Measurements from ENCODE around the gene GUCY1A1. TPM values are rescaled to one million over a fixed set of nuclear protein-coding genes. Genes with fewer than 3 reads are reported as not detected.

The GUCY1A1 gene
- total RNA-seq, 4 donors from 2014 or later: 50.3 to 73.7 (median 57.8) TPM

DNA sequence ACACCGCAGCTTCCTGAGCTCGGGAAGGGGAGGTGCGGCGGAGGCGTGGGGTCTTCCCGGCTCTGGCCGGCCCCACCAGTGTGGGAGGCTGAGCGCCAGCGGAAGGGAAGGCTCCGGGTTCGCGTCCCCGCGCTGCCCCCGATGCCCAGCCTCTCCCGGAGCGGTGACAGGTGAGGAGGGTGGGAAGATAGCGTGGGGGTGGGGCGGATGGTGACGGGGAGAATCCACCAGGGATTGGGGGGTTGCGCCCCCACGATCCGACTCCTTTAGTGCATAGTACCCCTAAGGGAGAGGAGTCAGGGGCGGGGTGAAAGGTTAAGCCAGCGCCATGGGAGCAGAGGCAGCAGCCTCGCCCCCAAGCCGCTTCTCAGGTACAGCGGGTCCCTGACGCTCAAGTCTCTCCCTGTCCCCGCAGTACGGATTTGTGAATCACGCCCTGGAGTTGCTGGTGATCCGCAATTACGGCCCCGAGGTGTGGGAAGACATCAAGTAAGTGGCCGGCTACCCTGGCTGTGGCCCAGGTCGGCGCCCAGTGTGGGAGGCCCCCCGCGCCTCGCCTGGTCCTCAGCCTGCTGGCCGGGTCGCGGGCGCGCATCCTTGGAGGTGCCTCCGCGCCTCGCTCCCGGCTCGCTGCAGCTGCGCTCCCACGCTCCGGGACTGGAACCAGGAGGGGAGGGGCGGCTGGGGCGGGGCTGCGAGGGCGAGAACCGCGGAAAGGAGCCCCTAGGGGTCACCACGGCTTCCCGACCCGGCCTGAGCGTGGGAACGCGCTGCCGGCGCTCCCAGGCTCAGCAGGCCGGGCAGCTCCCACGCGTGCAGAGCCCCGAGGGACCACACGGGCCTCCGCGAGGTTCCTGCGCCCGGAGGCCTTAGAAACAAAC, 93.0 kb downstream of the GUCY1A1 start:
- H3K36me3 ChIP-seq: no peaks in the 10 kb centered on the region
- H3K27ac ChIP-seq (replicated peaks in 1 of 4): peak overlapping the region; percentile 88 to 95 (median 90)
- no peak for DNase-seq (ENCODE audit: extremely low spot score)
- no peaks in the 10 kb centered on the region for H3K9me3 ChIP-seq
- WGBS: 3% methylated on average over 22 of the region's 77 CpGs
- peak overlapping the region; percentile 68 to 91 (median 76) for H3K4me3 ChIP-seq
- H3K27me3 ChIP-seq: no peaks in the 10 kb centered on the region
- intact Hi-C loops (cut with DNase I): loop anchor here (10.0 kb wide), 1 partner anchor 235 kb away; no protein-coding TSS in a partner anchor
- peaks cover 3 to 44% (median 37%) of the 10 kb centered on the region in 4 donors for H3K4me1 ChIP-seq
- TF ChIP-seq POLR2A (IDR thresholded peaks at IDR 0.05; ENCODE audit: low read depth) (no peak), POLR2AphosphoS5 (IDR thresholded peaks at IDR 0.05) (peak in 1 of 2 donors; percentile 63)
- TF ChIP-seq, protein P1, sequence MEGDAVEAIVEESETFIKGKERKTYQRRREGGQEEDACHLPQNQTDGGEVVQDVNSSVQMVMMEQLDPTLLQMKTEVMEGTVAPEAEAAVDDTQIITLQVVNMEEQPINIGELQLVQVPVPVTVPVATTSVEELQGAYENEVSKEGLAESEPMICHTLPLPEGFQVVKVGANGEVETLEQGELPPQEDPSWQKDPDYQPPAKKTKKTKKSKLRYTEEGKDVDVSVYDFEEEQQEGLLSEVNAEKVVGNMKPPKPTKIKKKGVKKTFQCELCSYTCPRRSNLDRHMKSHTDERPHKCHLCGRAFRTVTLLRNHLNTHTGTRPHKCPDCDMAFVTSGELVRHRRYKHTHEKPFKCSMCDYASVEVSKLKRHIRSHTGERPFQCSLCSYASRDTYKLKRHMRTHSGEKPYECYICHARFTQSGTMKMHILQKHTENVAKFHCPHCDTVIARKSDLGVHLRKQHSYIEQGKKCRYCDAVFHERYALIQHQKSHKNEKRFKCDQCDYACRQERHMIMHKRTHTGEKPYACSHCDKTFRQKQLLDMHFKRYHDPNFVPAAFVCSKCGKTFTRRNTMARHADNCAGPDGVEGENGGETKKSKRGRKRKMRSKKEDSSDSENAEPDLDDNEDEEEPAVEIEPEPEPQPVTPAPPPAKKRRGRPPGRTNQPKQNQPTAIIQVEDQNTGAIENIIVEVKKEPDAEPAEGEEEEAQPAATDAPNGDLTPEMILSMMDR (IDR thresholded peaks at IDR 0.05): peak in 1 of 3 experiments; percentile 38

DNA sequence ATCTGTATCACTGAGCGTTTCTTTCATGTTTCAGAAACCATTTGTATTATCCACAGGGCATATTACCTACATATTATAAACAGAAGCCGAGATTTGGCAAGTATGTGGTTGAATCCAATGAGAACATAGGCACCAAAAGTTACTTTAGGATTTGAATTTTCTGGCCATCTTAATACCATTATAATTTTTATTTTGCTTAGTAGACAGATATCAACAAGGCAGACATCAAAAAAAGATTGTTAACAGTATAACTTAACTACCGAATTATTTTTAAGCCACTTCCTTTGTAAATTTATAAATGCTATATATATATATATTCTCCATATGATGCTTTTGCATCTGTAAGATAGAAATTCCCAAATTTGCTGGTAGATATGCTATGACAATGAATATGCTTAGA, 94.4 kb downstream of the GUCY1A1 start:
- intact Hi-C loops (cut with DNase I): no loop called here
- Histone ChIP-seq H3K9me3 (no peaks in the 10 kb centered on the region), H3K27ac (replicated peaks in 1 of 4) (peak overlapping the region in 2 of 4 donors; percentile 88), H3K36me3 (no peaks in the 10 kb centered on the region), H3K4me1 (peaks cover 3 to 57% (median 38%) of the 10 kb centered on the region in 4 donors), H3K27me3 (no peaks in the 10 kb centered on the region), H3K4me3 (peak overlapping the region in 3 of 4 donors; percentile 74 to 91 (median 78))
- no peak for DNase-seq (ENCODE audit: extremely low spot score)
- no peak for TF ChIP-seq POLR2A (IDR thresholded peaks at IDR 0.05; ENCODE audit: low read depth)
- WGBS: 77% methylated on average over 3 of the region's 3 CpGs

DNA sequence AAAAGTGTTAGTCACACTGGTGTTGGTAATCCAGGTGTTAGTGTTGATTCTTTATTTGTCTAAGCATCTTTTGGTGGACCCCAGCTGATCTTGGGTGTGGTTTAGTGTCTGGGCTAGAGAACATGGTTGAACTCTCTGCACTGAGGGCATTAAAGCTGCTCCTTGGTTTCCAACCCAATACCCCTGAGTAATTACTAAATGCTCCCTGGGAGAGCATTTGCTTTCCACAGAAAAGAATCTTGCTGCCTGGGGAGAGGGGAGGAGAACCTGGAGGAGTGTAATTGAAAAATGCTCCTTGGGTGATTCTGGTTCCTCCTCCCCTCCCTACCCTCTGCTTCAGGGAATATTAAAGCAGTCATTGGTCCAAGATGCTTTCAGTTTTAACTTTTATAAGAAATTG, 95.3 kb downstream of the GUCY1A1 start:
- Histone ChIP-seq H3K4me3 (no peak overlapping the region), H3K27me3 (no peaks in the 10 kb centered on the region), H3K9me3 (no peaks in the 10 kb centered on the region), H3K27ac (replicated peaks in 1 of 4) (peak overlapping the region; percentile 32 to 50 (median 38)), H3K36me3 (no peaks in the 10 kb centered on the region), H3K4me1 (peaks cover 3 to 62% (median 38%) of the 10 kb centered on the region in 4 donors)
- no peak for DNase-seq (ENCODE audit: extremely low spot score)
- no peak for TF ChIP-seq EP300 (IDR thresholded peaks at IDR 0.05)
- TF ChIP-seq POLR2A (IDR thresholded peaks at IDR 0.05; ENCODE audit: low read depth): no peak
- TF ChIP-seq, protein P1 (IDR thresholded peaks at IDR 0.05): no peak
- TF ChIP-seq POLR2AphosphoS5 (IDR thresholded peaks at IDR 0.05): no peak
- intact Hi-C loops (cut with DNase I): no loop called here

DNA sequence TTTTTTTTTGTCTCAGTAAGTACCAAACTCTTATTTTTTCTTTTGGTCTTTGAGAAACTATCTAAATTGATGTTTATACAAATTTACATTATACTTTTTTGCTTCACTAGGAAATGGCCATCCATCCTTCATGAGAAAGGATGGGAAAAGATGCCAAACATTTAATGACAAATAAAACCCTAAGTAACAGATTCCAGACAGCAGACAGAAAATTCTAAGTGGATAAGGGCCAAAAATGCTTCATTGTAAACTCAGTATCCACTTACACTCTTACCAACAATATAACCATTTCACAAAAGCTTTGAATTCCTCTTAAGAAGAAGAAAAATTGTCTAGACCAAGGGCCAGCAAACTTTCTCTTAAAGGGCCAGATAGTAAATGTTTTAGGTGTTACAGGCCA, 95.7 kb downstream of the GUCY1A1 start:
- intact Hi-C loops (cut with DNase I): no loop called here
- Histone ChIP-seq H3K27me3 (no peaks in the 10 kb centered on the region), H3K36me3 (no peaks in the 10 kb centered on the region), H3K9me3 (no peaks in the 10 kb centered on the region), H3K4me1 (peaks cover 3 to 62% (median 38%) of the 10 kb centered on the region in 4 donors), H3K4me3 (no peak overlapping the region), H3K27ac (replicated peaks in 1 of 4) (peak overlapping the region in 3 of 4 donors; percentile 32 to 50 (median 41))
- TF ChIP-seq, protein P1 (IDR thresholded peaks at IDR 0.05): no peak
- no peak for TF ChIP-seq POLR2AphosphoS5 (IDR thresholded peaks at IDR 0.05)
- DNase-seq (ENCODE audit: extremely low spot score): no peak

DNA sequence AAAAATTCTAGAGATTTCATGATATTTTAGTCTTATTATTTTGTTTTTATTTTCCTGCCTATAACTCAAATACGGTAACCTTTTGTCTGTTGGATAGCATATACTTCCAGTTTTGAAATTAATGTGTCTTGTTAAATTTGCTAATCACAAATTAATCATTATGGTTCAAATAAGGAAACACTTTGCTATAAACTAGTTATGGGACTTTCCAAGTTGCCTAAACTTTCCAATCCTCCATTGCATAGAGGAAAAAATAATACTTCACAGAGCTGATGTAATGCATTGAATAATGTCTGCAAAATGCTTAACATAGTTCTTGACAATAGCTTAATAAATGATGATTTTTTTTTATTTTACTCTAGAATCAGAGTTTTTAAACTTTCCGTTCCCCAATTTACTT, 96.9 kb downstream of the GUCY1A1 start:
- Histone ChIP-seq H3K27ac (replicated peaks in 1 of 4) (no peak overlapping the region), H3K36me3 (no peaks in the 10 kb centered on the region), H3K27me3 (no peaks in the 10 kb centered on the region), H3K4me1 (peaks cover 1 to 62% (median 36%) of the 10 kb centered on the region in 4 donors), H3K4me3 (no peak overlapping the region), H3K9me3 (no peaks in the 10 kb centered on the region)
- DNase-seq (ENCODE audit: extremely low spot score): no peak
- WGBS: 81% methylated on average over 2 of the region's 2 CpGs
- TF ChIP-seq POLR2A (IDR thresholded peaks at IDR 0.05; ENCODE audit: low read depth) (no peak), EP300 (IDR thresholded peaks at IDR 0.05) (no peak), POLR2AphosphoS5 (IDR thresholded peaks at IDR 0.05) (no peak)
- TF ChIP-seq, protein P1 (IDR thresholded peaks at IDR 0.05): no peak
- intact Hi-C loops (cut with DNase I): no loop called here

Data from esophagus muscularis mucosa (tissue), 4 donors.